HG03521 (cell line): ENCODE results near the gene ALPK3.

Experiments
- ATAC-seq: cut with Tn5 transposase; IDR thresholded peaks from one replicate; pipeline ENCODE4 v1.9.1; 2021; ENCODE audit warnings: mild to moderate bottlenecking, moderate library complexity; ENCODE audit not compliant: unreplicated experiment

Gene ALPK3

DNA sequence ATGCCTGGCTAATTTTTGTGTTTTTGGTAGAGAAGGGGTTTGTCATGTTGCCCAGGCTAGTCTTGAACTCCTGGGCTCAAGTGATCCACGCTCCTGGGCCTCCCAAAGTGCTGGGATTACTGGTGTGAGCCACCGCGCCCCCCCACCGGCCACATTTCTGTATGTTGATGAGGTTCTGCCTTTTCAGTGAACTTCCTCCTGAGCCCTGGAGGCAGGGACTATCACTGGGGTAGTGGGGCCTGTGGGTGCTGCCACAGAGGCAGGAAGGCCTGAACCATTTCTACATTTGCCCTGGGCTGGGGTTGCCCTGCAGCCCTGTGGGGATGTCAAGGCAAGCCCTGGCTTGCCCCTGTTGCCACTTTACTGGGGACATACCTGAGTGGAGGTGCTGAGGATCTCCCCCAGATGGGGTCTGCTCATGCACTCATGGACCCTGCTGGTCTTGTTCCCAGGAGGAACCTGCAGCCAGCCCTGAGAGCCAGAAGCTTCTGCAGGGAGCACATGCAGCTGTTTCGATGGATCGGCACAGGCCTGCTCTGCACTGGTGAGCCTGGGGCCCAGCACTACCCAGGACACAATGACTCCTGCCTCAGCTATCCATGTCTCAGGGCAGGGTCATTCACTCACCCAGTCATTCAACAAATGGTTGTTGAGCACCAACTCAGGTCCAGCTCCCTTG, 73.0 kb downstream of the ALPK3 start:
- no peak for ATAC-seq

DNA sequence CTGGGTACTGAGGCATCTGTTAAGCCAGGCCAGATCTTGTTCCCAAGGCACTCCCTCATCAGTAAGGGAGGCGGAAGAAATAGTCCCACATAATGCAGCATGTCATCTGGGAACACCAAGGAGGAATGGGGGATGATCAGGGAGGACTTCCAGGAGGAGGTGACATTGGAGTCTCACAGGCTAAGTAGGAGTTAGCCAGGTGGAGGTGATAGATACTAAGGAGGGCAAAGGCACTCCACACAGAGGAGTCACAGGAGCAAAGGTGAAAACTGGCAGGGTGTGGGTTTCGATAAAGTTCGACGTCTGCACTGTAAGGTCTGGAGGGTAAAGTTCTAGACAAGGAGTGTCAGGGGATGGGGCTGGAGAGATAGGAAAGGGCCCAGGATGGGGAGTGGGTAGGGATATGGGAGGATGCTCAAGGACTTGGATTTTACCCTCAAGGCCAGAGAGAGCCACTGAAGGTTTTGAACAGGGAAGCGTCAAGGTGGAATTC, 73.6 kb downstream of the ALPK3 start:
- no peak for ATAC-seq

GRCh38 chr15:84891339-84891738, 74.2 kb downstream of the ALPK3 start:
- no peak for ATAC-seq

DNA sequence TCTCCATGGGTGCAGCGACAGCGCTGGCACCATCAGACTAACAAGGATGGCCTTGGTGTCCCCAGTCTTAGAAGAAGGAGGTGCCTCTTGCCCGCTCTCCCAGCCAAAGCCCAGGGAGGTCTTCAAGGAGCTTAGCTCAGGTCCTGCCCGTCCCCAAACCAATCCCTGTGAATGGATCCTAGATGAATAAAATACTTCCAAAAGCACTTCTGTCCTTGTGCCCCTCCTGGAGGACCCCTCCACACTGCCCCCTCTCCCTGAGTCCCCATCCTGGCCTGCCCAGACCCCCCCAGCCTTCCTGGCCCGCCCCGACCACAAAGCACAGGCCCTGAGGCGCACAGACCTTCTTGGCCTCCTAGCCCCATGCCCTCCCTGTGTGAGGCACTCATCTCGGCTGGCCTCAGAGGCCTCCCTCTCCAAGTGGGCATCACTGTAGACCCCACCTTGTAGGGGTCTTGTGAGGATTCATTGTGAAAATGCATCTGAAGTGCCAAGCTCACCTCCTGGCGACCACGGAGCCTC, 75.7 kb downstream of the ALPK3 start:
- no peak for ATAC-seq

GRCh38 chr15:84893607-84894006, 76.5 kb downstream of the ALPK3 start:
- ATAC-seq, result no peak

- ATAC-seq, result no peak
Measured at GRCh38 chr15:84894736-84895425, 77.7 kb downstream of the ALPK3 start.

DNA sequence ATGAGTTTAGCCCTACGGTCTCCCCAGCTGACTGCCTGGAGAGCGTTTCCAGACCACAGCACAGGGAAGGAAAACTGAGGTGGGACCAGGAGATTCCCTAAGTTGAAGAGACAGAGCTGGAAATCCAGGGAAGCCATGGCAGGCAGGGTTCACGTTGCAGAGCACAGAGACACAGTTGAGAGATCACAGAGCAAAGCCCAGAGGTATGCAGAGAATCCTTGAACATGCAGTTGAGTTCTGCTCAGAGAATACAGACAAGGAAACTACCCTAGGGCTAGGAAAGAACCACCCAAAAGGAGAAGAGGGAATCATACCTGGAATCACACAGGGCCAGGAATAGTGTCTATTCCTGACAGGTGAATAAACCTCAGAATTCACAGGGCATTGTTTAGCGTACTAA, 81.6 kb downstream of the ALPK3 start:
- ATAC-seq, result no peak

DNA sequence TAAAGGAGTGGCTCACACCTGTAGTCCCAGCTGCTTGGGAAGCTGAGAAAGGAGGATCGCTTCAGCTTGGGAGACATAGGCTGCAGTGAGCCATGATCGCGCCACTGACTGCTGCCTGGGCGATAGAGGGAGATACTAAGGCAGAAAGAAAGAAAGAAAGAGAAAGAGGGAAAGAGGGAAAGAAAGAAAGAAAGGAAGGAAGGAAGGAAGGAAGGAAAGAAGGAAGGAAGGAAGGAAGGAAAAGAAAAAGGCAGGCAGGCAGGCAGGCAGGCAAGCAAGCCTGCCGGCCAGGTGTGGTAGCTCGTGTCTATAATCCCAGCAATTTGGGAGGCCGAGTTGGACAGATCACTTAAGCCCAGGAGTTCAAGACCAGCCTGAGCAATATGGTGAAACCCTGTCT, 82.6 kb downstream of the ALPK3 start:
- no peak for ATAC-seq

DNA sequence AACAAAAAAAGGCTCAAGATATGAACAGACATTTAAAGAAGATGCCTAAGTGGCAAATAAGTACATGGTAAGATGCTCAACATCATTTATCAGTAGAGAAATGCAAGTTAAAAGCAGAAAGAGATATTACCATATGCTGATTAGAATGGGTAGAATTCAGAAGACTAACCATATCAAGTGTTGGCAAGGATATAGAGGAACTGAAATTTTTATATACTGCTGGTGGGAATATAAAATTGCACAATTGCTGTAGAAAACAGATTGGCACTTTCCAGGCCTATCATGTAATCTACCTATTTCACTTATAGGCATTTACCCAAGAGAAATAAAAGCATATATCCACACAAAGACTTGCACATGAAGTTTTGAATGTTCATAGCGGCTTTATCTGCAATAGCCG, 84.4 kb downstream of the ALPK3 start:
- ATAC-seq, result no peak

DNA sequence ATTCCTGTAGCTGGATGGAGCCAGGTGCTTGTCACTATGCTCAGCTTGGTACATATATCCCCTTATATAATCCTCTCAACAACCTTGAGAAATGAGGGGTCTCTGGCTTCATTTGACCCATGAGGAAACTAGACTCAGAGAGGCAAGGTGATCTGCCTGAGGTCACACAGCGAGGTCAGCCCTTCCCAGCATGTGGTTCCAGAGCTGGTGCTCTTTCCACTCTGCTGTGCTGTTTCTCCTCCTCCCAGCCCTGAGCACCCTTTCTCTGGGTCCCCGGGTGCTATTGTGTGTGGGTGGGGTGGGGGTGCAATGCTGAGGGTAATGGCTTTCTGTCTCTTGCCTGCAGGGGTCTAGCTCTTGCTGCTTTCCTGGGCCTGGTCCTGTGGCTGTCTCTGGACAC, 86.6 kb downstream of the ALPK3 start:
- ATAC-seq, result no peak

GRCh38 chr15:84904419-84904818, 87.3 kb downstream of the ALPK3 start:
- ATAC-seq, result no peak

DNA sequence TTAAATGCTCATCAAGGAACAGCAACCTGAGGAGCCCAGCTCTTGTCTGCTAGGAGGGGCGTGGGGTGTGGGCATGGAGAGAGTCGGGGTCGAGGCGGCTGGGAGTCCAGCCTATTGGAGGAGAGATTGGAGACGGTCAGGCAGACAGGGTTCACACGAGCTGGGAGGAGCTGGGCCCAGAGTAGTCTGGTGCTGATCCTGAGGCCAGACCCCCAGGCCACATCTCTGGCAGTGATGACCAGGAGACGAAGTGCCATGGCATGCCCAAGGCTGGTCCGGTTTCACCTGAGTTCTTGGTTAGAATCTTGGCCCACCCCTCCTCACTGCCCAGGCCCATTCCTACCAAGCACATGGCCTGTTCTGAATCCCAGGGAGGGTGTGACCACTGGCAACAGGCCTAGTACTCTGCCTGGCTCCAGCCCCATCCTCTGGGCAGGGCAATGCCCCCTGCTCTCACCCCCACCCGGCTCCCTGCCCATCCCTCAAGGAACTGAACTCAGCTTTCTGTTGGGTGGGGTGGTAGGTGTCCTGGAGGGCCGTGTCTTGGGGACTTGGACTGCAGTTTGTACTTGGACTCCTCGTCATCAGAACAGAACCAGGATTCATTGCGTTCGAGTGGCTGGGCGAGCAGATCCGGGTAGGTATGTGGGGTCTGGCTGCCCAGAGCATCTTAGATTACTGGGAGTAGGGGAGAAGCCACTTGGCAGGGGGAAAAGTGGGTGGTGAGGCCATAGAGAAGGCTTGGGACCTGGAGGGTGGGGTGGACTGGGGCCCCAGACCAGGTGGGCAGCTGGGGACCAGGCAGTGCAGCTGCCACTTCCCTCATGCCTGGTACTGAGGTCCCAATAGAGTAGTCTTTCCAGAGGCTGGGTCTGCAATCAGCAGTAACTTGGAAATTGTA, 88.1 kb downstream of the ALPK3 start:
- no peak for ATAC-seq

- ATAC-seq, result no peak
Measured at GRCh38 chr15:84907731-84908130, 90.6 kb downstream of the ALPK3 start.

DNA sequence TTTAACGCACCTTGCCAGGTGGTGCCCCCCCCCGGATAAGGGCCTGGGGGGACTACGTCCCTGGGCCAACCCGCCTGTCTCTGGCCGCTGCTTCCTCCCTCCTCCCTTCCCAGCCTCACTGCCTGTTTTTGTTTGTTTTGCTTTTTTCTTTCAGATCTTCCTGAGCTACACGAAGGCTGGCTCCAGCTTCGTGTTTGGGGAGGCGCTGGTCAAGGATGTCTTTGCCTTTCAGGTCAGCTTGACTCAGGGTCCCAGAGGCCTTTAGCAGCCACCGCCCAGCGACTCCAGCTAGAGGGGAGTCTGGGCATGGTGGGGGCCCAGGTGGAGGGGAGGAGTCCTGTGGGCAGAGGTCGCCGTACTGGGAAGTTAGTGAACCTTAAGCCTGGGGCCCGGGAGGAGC, 91.4 kb downstream of the ALPK3 start:
- no peak for ATAC-seq

DNA sequence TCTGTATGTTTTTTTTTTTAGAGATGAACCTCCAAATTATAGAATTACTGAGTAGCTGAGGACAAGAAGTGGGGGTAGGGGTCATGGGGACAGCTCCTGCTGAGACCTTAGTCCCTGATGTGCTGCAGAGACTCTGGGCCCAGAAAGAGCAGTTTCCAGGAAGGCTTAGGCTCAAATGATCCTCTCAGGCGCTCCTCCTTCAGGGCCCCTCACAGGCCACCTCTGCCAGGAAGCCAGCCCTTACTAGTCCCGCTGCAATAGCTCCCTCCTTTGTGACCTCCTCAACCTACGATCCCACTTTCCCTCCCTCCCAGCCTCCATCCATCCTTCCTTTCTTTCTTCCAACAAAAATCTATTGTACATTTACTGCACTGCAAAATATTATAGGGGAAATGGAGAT, 91.9 kb downstream of the ALPK3 start:
- no peak for ATAC-seq

DNA sequence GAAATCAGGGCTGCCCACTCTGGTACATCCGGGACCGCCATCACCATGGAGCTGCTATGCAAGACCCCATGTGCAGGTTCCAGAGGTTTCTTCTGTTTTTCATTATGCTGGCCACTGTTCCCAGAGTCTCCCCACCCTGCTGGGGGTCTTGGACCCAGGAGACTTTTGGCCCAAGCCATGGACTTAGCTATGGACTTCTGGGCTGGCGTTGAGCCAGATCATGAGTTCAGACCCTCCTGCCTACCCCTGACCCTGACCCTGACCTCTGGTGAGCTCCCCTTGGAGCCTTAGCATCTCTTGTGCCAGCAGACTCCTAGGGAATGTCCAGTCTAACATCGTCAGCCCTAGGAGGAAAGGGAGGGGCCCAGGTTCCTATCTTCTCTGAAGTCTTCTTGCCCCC, 92.6 kb downstream of the ALPK3 start:
- ATAC-seq, result no peak

DNA sequence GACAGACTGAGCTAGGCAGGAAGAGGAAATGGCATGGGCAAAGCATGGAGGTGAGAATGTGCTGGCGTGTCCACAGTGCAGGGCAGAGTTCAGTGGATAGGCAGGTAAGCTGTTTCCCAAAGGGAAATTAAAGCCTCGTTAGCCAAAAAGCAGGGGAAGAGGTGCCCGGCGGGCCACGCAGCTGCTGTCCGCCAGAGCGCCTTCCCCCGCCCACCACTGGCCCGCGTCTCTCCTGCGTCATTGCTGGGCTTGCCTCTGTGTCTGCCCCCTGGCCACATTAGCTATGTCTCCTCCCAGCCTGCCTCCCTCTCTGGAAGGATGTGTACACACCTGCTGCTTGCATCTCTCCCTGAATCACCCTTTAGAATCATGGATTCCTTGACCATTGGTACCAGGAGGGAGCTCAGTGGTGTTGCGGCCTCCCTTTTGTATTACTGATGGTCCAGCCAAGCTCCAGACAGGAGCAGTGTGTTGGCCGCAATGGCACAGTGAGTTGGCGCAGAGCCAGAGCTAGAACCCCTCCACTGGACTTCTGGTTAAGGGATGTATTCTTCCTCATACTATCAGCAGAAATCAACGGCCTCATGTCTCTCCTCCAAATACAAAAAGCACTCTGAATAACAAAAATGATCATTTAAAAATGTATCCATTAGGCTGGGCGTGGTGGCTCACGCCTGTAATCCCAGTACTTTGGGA, 93.9 kb downstream of the ALPK3 start:
- no peak for ATAC-seq

DNA sequence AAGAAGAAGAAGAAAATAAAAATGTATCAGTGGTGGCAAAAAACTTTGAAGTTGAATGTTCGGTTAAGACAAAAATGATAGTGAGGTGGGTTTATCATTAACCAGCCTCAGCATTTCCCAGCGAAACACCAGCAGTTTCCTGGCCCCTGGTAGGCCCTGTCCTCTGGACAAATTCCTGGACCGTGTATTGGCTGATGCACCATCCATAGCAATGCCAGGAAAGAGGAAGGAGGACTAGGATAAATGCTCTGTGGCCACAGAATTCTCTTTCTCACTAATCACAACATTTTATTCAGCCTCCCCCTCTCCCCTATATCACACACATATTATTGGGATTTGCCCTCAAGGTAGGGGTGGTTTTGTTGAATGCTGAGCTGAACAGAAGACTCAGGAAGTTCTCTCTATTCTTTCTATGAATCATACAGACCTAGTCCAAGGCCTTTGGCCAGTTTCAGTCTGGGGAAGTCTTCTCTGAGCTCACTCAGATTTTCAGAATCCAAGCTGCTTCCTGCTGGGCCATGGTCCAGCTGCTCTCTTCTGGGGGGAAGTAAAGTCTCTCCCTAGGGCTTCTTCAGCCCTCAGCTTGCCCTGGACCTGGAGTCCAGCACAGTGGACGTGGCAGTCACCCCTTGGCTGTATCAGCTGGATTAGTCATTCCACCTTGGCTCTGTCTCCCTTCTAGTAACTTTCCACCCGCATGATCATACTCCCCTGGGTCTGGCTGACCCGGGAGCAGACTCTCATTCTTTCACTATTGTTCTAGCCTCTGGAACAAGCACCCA, 94.9 kb downstream of the ALPK3 start:
- ATAC-seq, result no peak

- no peak for ATAC-seq
Measured at GRCh38 chr15:84913360-84913723, 96.2 kb downstream of the ALPK3 start.

DNA sequence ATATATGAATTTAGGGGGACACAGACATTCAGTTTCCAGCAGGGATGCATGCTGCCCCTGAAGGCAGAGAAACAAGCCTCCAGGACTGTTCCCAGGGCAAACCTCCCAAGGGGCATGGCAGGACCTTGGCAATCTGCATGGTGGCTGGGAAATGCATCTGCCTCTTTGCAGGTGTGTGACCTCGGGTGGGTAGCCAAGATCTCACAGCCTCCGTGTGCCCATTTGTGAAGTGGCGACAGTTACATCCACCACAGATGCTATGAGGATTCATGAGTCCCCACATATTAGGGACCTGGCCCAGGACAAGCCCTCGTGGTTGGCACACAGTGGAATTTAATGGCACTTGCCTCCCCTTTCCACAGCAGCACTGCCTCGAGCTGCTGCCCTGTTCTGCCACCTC, 97.2 kb downstream of the ALPK3 start:
- ATAC-seq, result no peak
